Stimulated activated CD4-positive, alpha-beta T cell treated with anti-CD3 and anti-CD28 coated beads, Interleukin-2, amount 100 ng/mL, for 48 hours (primary cell): ENCODE measurements around the gene WDR59.
"Not testable (repeated sequence)": the region's sequence is repeated elsewhere in the genome, so short reads cannot be mapped to it uniquely, and the experiment has no call there.

Experiments
- DNase-seq, 2 donors: peaks; one replicate each; pipeline ENCODE4 v3.0.0-alpha.2; 2020

Gene WDR59, protein sequence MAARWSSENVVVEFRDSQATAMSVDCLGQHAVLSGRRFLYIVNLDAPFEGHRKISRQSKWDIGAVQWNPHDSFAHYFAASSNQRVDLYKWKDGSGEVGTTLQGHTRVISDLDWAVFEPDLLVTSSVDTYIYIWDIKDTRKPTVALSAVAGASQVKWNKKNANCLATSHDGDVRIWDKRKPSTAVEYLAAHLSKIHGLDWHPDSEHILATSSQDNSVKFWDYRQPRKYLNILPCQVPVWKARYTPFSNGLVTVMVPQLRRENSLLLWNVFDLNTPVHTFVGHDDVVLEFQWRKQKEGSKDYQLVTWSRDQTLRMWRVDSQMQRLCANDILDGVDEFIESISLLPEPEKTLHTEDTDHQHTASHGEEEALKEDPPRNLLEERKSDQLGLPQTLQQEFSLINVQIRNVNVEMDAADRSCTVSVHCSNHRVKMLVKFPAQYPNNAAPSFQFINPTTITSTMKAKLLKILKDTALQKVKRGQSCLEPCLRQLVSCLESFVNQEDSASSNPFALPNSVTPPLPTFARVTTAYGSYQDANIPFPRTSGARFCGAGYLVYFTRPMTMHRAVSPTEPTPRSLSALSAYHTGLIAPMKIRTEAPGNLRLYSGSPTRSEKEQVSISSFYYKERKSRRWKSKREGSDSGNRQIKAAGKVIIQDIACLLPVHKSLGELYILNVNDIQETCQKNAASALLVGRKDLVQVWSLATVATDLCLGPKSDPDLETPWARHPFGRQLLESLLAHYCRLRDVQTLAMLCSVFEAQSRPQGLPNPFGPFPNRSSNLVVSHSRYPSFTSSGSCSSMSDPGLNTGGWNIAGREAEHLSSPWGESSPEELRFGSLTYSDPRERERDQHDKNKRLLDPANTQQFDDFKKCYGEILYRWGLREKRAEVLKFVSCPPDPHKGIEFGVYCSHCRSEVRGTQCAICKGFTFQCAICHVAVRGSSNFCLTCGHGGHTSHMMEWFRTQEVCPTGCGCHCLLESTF

GRCh38 chr16:74984529-74985296 lies at the start of gene WDR59:
Gene WDR59 (minus strand): TSS chr16:74985123. CDS start chr16:74985017, 106 bp downstream.
- DNase-seq: peak; percentile 96 to 97

- no peak for DNase-seq
Observed at GRCh38 chr16:75032655-75033054, 47.7 kb upstream of the WDR59 start.

DNA sequence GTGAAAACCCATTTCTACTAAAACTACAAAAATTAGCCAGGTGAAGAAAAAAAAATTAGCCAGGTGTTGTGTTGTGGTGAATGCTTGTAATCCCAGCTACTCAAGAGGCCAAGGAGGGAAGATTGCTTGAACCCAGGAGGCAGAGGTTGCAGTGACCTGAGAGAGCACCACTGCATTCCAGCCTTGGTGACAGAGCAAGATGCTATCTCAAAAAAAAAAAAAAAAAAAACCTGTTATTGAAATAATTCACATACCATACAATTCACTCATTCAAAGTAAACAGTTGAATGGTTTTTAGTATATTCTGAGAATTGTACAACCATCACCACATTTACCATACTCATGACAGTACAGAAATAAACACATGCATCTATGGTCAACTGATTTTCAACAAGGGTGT lies 44.9 kb upstream of the WDR59 start:
- DNase-seq: no peak

- no peak for DNase-seq
Observed at GRCh38 chr16:75028544-75029135, 43.7 kb upstream of the WDR59 start.

DNA sequence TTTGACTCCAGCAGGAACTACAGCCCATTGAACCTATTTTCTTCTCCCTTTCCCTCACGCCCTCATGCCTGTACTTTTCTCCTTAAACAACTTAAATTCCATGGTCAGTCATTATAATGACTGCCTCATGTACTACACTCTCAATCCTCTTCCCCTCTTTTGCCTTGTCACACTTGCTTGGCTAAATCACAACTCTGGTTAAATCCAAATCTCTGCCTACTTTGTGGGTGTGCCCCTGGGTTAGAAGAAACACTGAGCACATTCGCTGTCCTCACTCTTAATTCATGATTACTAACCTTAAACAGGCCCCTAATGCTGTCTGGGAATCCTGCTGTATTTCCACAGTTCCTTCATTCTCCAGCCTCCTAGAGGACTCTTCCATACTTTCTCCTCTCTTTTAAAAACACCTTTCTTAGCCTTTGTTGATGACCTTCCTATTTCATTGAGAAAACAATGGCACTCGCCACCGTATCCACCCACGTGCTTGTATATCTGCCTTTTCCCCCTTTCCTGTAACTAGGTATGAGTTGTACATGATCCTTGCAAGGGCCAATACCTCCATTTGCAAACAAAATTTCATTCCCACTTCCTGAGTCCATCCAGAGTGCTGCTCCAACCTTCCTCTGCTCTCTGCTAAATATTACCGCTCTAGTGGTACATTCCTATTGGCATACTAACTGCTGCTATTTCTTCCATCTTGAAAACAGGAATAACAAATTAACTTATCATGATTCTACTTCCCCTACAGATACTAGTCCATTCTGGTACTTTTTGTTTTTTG lies 42.8 kb upstream of the WDR59 start:
- no peak for DNase-seq

GRCh38 chr16:75026892-75027391 lies 42.0 kb upstream of the WDR59 start:
- DNase-seq: no peak

- DNase-seq: not testable (repeated sequence)
Observed at GRCh38 chr16:75026239-75026891, 41.4 kb upstream of the WDR59 start.

GRCh38 chr16:75025761-75026160 lies 40.8 kb upstream of the WDR59 start:
- DNase-seq: no peak

GRCh38 chr16:75024594-75024993 lies 39.7 kb upstream of the WDR59 start:
- DNase-seq: no peak

GRCh38 chr16:75024182-75024581 lies 39.3 kb upstream of the WDR59 start:
- no peak for DNase-seq

- DNase-seq: no peak
Observed at GRCh38 chr16:75023009-75023408, 38.1 kb upstream of the WDR59 start.

- no peak for DNase-seq
Observed at GRCh38 chr16:75022567-75022966, 37.6 kb upstream of the WDR59 start.

- DNase-seq: no peak
Observed at GRCh38 chr16:75021410-75021809, 36.5 kb upstream of the WDR59 start.

DNA sequence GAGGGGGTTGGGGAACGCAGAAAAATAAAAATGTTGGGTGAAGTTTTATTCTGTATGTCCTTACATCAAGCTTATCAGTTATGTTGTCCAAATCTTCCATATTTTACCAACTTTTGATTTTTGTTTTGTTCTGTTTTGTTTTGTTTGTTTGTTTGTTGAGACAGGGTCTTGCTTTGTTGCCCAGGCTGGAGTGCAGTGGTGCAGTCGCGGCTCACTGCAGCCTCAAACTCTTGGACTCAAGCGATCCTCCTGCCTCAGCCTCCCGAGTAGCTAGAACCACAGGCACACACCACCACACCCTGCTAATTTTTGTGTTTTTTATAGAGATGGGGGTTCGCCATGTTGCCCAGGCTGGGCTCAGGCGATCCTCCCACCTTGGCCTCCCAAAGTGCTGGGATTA lies 34.7 kb upstream of the WDR59 start:
- DNase-seq: no peak

DNA sequence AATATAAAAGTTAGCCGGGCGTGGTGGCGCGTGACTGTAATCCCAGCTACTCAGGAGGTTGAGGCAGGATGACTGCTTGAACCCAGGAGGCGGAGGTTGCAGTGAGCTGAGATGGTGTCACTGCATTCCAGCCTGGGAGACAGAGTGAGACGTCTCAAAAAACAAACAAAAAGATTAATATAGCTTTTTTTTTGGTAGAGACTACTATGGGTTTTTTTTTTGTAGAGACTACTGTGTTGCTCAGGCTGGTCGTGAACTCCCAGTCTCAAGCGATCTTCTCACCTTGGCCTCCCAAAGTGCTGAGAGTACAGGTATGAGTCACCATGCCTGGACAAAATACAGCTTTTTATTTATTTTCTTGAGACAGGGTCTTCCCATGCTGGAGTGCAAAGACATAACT lies 34.1 kb upstream of the WDR59 start:
- DNase-seq: no peak

- DNase-seq: no peak
Observed at GRCh38 chr16:75017670-75018525, 33.0 kb upstream of the WDR59 start.

- not testable (repeated sequence) for DNase-seq
Observed at GRCh38 chr16:75016451-75017081, 31.6 kb upstream of the WDR59 start.

GRCh38 chr16:75014318-75014717 lies 29.4 kb upstream of the WDR59 start:
- DNase-seq: no peak

GRCh38 chr16:75013123-75013522 lies 28.2 kb upstream of the WDR59 start:
- not testable (repeated sequence) for DNase-seq
